Esophagus squamous epithelium (tissue), 4 donors: ENCODE results near the gene PIM2.

ENCODE experiments used
- CTCF ChIP-seq, 6 experiments: fragments of 450-650 bp in 4 of 6; fragments of 200-600 bp in 2 of 6; sonication (generic) in 2 of 6; IDR thresholded peaks; one replicate each; pipeline ENCODE4 v1.5.1; 2016 to 2019; ENCODE audit warnings: antibody characterized with exemption in 6 of 6, mild to moderate bottlenecking in 4 of 6, moderate library complexity in 4 of 6
- POLR2A ChIP-seq, 4 donors: fragments of 450-650 bp; IDR thresholded peaks; one replicate each; pipeline ENCODE4 v1.6.1; 2017; ENCODE audit warnings: antibody characterized with exemption in 4 of 4, mild to moderate bottlenecking in 4 of 4, moderate library complexity in 3 of 4

GRCh38 chrX:48936429-48937053, 17.7 kb upstream of the PIM2 start:
- TF ChIP-seq CTCF (IDR thresholded peaks at IDR 0.05) (no peak), POLR2A (IDR thresholded peaks at IDR 0.05) (no peak)
